Cardiac fibroblast (primary cell): ENCODE data around the gene PDGFA.

ENCODE experiments used
- DNase-seq, 2 donors: peaks; one replicate each; pipeline versions ENCODE4 v3.0.0 to v3.0.0-alpha.2; 2010; ENCODE audit warnings: low read depth in 2 of 2
- H3K4me3 ChIP-seq, 2 donors: replicated peaks in 1 of 2; 1 replicate in 1 of 2; 2 replicates in 1 of 2; pipeline ENCODE4 v1.5.1; 2011; ENCODE audit warnings: low read depth in 2 of 2, low read length in 2 of 2, mild to moderate bottlenecking in 2 of 2, moderate library complexity in 1 of 2
- CTCF ChIP-seq: IDR thresholded peaks from one replicate; pipeline ENCODE4 v1.5.1; 2011; ENCODE audit warnings: low read depth, mild to moderate bottlenecking, low read length, inconsistent platforms

Gene PDGFA

GRCh38 chr7:539731-540411 lies 20.2 kb upstream of the PDGFA start:
- TF ChIP-seq CTCF: no peak
- no peak overlapping the region for H3K4me3 ChIP-seq
- peak; percentile 14 to 56 for DNase-seq

- TF ChIP-seq CTCF: no peak
- no peak for DNase-seq
- no peak overlapping the region for H3K4me3 ChIP-seq
These were observed 19.4 kb upstream of the PDGFA start for GRCh38 chr7:538764-539685.

- DNase-seq: peak; percentile 84 to 88
- TF ChIP-seq CTCF: no peak
- H3K4me3 ChIP-seq: no peak overlapping the region
These were observed 18.4 kb upstream of the PDGFA start for GRCh38 chr7:537911-538634.

- DNase-seq: no peak
- TF ChIP-seq CTCF: no peak
- no peak overlapping the region for H3K4me3 ChIP-seq
These were observed 16.6 kb upstream of the PDGFA start for GRCh38 chr7:536231-536630.

- no peak for TF ChIP-seq CTCF
- DNase-seq: no peak
These were observed 15.3 kb upstream of the PDGFA start for GRCh38 chr7:534959-535358.

GRCh38 chr7:534075-534474 lies 14.4 kb upstream of the PDGFA start:
- no peak for TF ChIP-seq CTCF
- no peak overlapping the region for H3K4me3 ChIP-seq
- no peak for DNase-seq

More at GRCh38 chr7:534959-535358, 15.3 kb upstream of the PDGFA start:
- no peak overlapping the region for H3K4me3 ChIP-seq
